Colonic mucosa (tissue), 4 donors: Measurements from ENCODE around the gene SKAP1. TPM values are rescaled to one million over a fixed set of nuclear protein-coding genes. Genes with fewer than 3 reads are reported as not detected.

Source experiments
- DNase-seq: peaks from one replicate; pipeline ENCODE4 v3.0.0-alpha.2; 2020
- H3K27ac ChIP-seq: fragments of 200-600 bp; one replicate; pipeline ENCODE4 v1.8.0; 2021
- H3K27me3 ChIP-seq: fragments of 200-600 bp; one replicate; pipeline ENCODE4 v1.8.0; 2021
- H3K36me3 ChIP-seq: fragments of 200-600 bp; one replicate; pipeline ENCODE4 v1.8.0; 2021
- H3K4me1 ChIP-seq: fragments of 200-600 bp; one replicate; pipeline ENCODE4 v1.8.0; 2021; ENCODE audit warnings: mild to moderate bottlenecking
- H3K4me3 ChIP-seq: fragments of 200-600 bp; one replicate; pipeline ENCODE4 v1.8.0; 2021
- H3K9ac ChIP-seq, 2 donors: one replicate each; pipeline ENCODE4 v1.7.0; 2013; ENCODE audit warnings: control low read depth in 2 of 2, low read depth in 2 of 2, low read length in 2 of 2
- H3K9me3 ChIP-seq: fragments of 200-600 bp; one replicate; pipeline ENCODE4 v1.8.0; 2021
- CTCF ChIP-seq: fragments of 200-600 bp; IDR thresholded peaks from one replicate; pipeline ENCODE4 v1.8.0; 2022; ENCODE audit warnings: antibody characterized with exemption, mild to moderate bottlenecking
- intact Hi-C: fragments of 100-400 bp; cut with DNase I; formaldehyde crosslinking; loops from one replicate; pipeline ENCODE4 v1.14.1; 2022
- total RNA-seq, 2 donors: library from RNA; stranded (reverse); fragmentation: NEBNext Ultra II Directional in 1 of 2; extraction: Animal tissue kit (Norgen Biotek cat#: 25700) in 1 of 2; gene quantifications; one replicate each; pipeline ENCODE4 v1.2.1, GENCODE V29; 2021
- donor health status: healthy.
- donor health status: DM: no; HTN: no; CAD: no.
- donor health status: DM: no; HTN: no; CAD: no.

SKAP1 gene
- total RNA-seq, 2 donors from 2014 or later = 1.2 to 2.1 TPM

- H3K9me3 ChIP-seq = no peaks in the 10 kb centered on the region
- H3K27ac ChIP-seq = no peak overlapping the region
- no peak overlapping the region for H3K9ac ChIP-seq
- no peaks in the 10 kb centered on the region for H3K4me1 ChIP-seq
- H3K27me3 ChIP-seq = no peaks in the 10 kb centered on the region
- no peak overlapping the region for H3K4me3 ChIP-seq
- no peaks in the 10 kb centered on the region for H3K36me3 ChIP-seq
- TF ChIP-seq CTCF = no peak
- intact Hi-C loops = loop anchor here (10.0 kb wide), 1 partner anchor 216 kb away; no protein-coding TSS in a partner anchor
- DNase-seq = no peak
These were observed 270.8 kb downstream of the SKAP1 start for GRCh38 chr17:48159232-48159631.

GRCh38 chr17:48155889-48156611, 274.0 kb downstream of the SKAP1 start:
- Histone ChIP-seq H3K27me3 (no peaks in the 10 kb centered on the region), H3K36me3 (no peaks in the 10 kb centered on the region), H3K9me3 (no peaks in the 10 kb centered on the region), H3K9ac (no peak overlapping the region), H3K4me1 (no peaks in the 10 kb centered on the region), H3K27ac (no peak overlapping the region), H3K4me3 (no peak overlapping the region)
- no peak for DNase-seq
- intact Hi-C loops = loop anchor here (10.0 kb wide), 1 partner anchor 219 kb away; no protein-coding TSS in a partner anchor
- TF ChIP-seq CTCF = no peak

- intact Hi-C loops = loop anchor here (10.0 kb wide), 1 partner anchor 221 kb away; no protein-coding TSS in a partner anchor
- H3K9me3 ChIP-seq = no peaks in the 10 kb centered on the region
- H3K4me1 ChIP-seq = no peaks in the 10 kb centered on the region
- H3K9ac ChIP-seq = peak overlapping the region in 1 of 2 donors; percentile 36
- no peaks in the 10 kb centered on the region for H3K36me3 ChIP-seq
- DNase-seq = peak; percentile 74
- H3K4me3 ChIP-seq = no peak overlapping the region
- peak; percentile 44 for TF ChIP-seq CTCF
- no peaks in the 10 kb centered on the region for H3K27me3 ChIP-seq
- peak overlapping the region; percentile 51 for H3K27ac ChIP-seq
These were observed 276.2 kb downstream of the SKAP1 start for GRCh38 chr17:48153691-48154358.

GRCh38 chr17:48152289-48152688, 277.7 kb downstream of the SKAP1 start:
- Histone ChIP-seq H3K4me3 (no peak overlapping the region), H3K9ac (no peak overlapping the region), H3K4me1 (no peaks in the 10 kb centered on the region), H3K27ac (no peak overlapping the region), H3K9me3 (no peaks in the 10 kb centered on the region), H3K27me3 (no peaks in the 10 kb centered on the region), H3K36me3 (no peaks in the 10 kb centered on the region)
- DNase-seq = no peak
- no peak for TF ChIP-seq CTCF
- intact Hi-C loops = loop anchor here (10.0 kb wide), 1 partner anchor 223 kb away; no protein-coding TSS in a partner anchor

- H3K27me3 ChIP-seq = no peaks in the 10 kb centered on the region
- TF ChIP-seq CTCF = no peak
- no peaks in the 10 kb centered on the region for H3K36me3 ChIP-seq
These were observed 278.8 kb downstream of the SKAP1 start for GRCh38 chr17:48151220-48151619.

More at GRCh38 chr17:48151220-48151619, 278.8 kb downstream of the SKAP1 start:
- Histone ChIP-seq H3K4me1 (no peaks in the 10 kb centered on the region), H3K4me3 (no peak overlapping the region), H3K27ac (no peak overlapping the region), H3K9me3 (no peaks in the 10 kb centered on the region), H3K9ac (no peak overlapping the region)
- DNase-seq = no peak
- intact Hi-C loops = loop anchor here (10.0 kb wide), 1 partner anchor 224 kb away; no protein-coding TSS in a partner anchor
